H1 (cell line): ENCODE data around the gene PVALB.

Source experiments
- CBX5 ChIP-seq: fragments of 300-800, 300-1000 bp; sonication (generic); IDR thresholded peaks from 2 replicates; pipeline ENCODE4 v1.7.1; 2016; ENCODE audit warnings: antibody characterized with exemption, low read length, low read depth
- CEBPB ChIP-seq: IDR thresholded peaks from 2 replicates; pipeline ENCODE4 v1.6.1; 2012; ENCODE audit warnings: low read depth, low read length
- CREB1 ChIP-seq: IDR thresholded peaks from 2 replicates; pipeline ENCODE4 v1.6.1; 2012; ENCODE audit warnings: inconsistent platforms
- CTCF ChIP-seq, 3 experiments: IDR thresholded peaks; 1 replicate in 2 of 3; 2 replicates in 1 of 3; pipeline versions ENCODE4 v1.5.1 to v1.6.1; 2011; ENCODE audit warnings: low read length in 3 of 3, mild to moderate bottlenecking in 3 of 3, inconsistent platforms in 2 of 3, low read depth in 1 of 3, moderate library complexity in 1 of 3; ENCODE audit not compliant: insufficient read depth in 1 of 3; ENCODE audit errors: control extremely low read depth in 1 of 3
- GTF2F1 ChIP-seq: IDR thresholded peaks from 2 replicates; pipeline ENCODE4 v1.6.1; 2012; ENCODE audit warnings: low read depth, low read length, improper control_type of control experiment, borderline replicate concordance
- HDAC6 ChIP-seq: IDR thresholded peaks from one replicate; pipeline ENCODE4 v1.7.1; 2012; ENCODE audit warnings: low read depth, mild to moderate bottlenecking, inconsistent platforms, low read length, moderate library complexity
- MAX ChIP-seq: IDR thresholded peaks from 2 replicates; pipeline ENCODE4 v1.6.1; 2012; ENCODE audit warnings: inconsistent platforms
- POLR2A ChIP-seq, 2 experiments: IDR thresholded peaks; 1 replicate in 1 of 2; 2 replicates in 1 of 2; pipeline ENCODE4 v1.6.1; 2011; ENCODE audit warnings: low read depth in 2 of 2, low read length in 2 of 2, mild to moderate bottlenecking in 2 of 2; ENCODE audit errors: control extremely low read depth in 1 of 2
- POLR2AphosphoS5 ChIP-seq: IDR thresholded peaks from 2 replicates; pipeline ENCODE4 v1.6.1; 2011; ENCODE audit warnings: low read depth, low read length
- SIN3A ChIP-seq, 2 experiments: IDR thresholded peaks in 1 of 2; conservative IDR thresholded peaks in 1 of 2; 2 replicates each; pipeline ENCODE4 v1.6.1; 2011 to 2012; ENCODE audit warnings: low read length in 2 of 2, improper control_type of control experiment in 1 of 2, low read depth in 1 of 2, mild to moderate bottlenecking in 1 of 2
- YY1 ChIP-seq: IDR thresholded peaks from 2 replicates; pipeline ENCODE4 v1.6.1; 2011; ENCODE audit warnings: low read depth, mild to moderate bottlenecking, low read length

GRCh38 chr22:36765943-36766450 is 50.8 kb downstream of the PVALB start:
- no peak for TF ChIP-seq POLR2A (IDR thresholded peaks at IDR 0.05; ENCODE audit: control extremely low read depth in 1 of 2, low read depth in 2 of 2, low read length in 2 of 2)
- no peak for TF ChIP-seq CBX5
- TF ChIP-seq GTF2F1: no peak
- no peak for TF ChIP-seq CTCF (IDR thresholded peaks at IDR 0.05; ENCODE audit: control extremely low read depth in 1 of 3, insufficient read depth in 1 of 3, low read depth in 1 of 3, low read length in 3 of 3)
- no peak for TF ChIP-seq HDAC6
- no peak for TF ChIP-seq MAX
- no peak for TF ChIP-seq YY1
- TF ChIP-seq SIN3A (conservative IDR thresholded peaks at IDR 0.05 in 1 of 2, IDR thresholded peaks at IDR 0.05 in 1 of 2; ENCODE audit: low read depth in 1 of 2, low read length in 2 of 2): no peak
- TF ChIP-seq CREB1: no peak
- TF ChIP-seq CEBPB: no peak
- no peak for TF ChIP-seq POLR2AphosphoS5
